ENCODE data around the gene MCUB. TPM values are rescaled to one million over a fixed set of nuclear protein-coding genes. Genes with fewer than 3 reads are reported as not detected.
A peak's percentile ranks its signal among the peaks of the same experiment; 100 is the strongest.

The MCUB gene
- total and polyA plus RNA-seq, 2 of the 13 experiments (the other 11 are each of a cell fraction or from before 2014, with no cell fraction given) = 0.95 to 2.2 TPM

DNA sequence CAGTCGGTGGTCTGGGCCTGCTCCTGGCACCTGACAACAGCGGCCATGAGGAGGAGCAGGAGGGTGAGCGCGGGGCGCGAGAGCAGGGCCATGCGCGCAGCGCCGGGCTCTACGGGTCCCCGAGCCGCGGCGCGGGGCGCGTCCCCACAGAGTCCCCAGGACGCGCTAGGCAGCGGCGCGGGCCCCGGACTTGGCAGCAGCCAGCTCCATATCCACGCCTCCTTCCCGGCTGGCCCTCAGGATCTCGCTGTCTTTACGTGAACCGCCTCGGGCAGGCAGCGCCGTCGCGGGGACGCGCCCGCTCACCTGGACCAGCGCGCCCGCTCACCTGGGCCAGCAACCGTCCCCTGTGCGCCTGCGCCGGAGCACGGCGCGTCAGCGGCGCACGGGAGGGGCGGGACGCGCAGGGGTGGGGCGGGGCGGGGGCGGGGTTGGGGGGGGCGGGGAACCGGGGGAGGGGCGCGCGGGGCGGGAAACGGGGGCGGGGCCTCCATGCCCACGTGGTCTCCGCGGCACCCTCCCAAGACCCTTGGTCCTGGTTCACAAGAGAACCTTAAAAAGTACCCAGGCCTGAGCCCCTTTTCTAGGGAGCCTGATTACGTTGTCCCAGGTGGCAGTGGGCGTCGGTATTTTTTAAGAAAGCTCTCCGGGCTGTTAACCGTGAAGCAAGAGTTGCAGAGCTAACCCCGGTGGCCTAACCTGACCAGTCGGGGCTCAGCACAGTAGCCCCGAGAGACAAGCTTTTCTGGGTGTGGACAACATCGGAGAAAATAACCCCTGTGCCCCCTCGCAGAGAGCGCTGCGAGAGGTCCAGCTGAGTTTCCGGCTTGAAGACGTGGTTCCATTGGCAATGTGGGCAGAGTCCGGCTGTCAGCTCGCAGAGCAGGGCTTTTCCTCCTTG lies 169.9 kb downstream of the MCUB start, which contains the start of gene PLA2G12A (continued):
- TF ChIP-seq, protein P1, sequence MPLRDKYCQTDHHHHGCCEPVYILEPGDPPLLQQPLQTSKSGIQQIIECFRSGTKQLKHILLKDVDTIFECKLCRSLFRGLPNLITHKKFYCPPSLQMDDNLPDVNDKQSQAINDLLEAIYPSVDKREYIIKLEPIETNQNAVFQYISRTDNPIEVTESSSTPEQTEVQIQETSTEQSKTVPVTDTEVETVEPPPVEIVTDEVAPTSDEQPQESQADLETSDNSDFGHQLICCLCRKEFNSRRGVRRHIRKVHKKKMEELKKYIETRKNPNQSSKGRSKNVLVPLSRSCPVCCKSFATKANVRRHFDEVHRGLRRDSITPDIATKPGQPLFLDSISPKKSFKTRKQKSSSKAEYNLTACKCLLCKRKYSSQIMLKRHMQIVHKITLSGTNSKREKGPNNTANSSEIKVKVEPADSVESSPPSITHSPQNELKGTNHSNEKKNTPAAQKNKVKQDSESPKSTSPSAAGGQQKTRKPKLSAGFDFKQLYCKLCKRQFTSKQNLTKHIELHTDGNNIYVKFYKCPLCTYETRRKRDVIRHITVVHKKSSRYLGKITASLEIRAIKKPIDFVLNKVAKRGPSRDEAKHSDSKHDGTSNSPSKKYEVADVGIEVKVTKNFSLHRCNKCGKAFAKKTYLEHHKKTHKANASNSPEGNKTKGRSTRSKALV (CRISPR knock-in tag; IDR thresholded peaks at IDR 0.05) = peak; percentile 96
- TF ChIP-seq KDM2A (CRISPR knock-in tag; IDR thresholded peaks at IDR 0.05; ENCODE audit: borderline replicate concordance, low read depth) = peak; percentile 99
- no peak for TF ChIP-seq RXRA (CRISPR knock-in tag; IDR thresholded peaks at IDR 0.05)
- TF ChIP-seq MIXL1 (CRISPR knock-in tag; IDR thresholded peaks at IDR 0.05) = no peak
- TF ChIP-seq ZSCAN29 (CRISPR knock-in tag; conservative IDR thresholded peaks at IDR 0.05) = no peak
- TF ChIP-seq FIP1L1 (IDR thresholded peaks at IDR 0.05; ENCODE audit: borderline replicate concordance, insufficient read depth, low read depth, low read length) = no peak
- no peak for TF ChIP-seq SIX4 (CRISPR knock-in tag; IDR thresholded peaks at IDR 0.05)
- TF ChIP-seq ZNF7 (CRISPR knock-in tag; IDR thresholded peaks at IDR 0.05) = no peak
- peak; percentile 38; the same call in 1 of the 2 replicates for TF ChIP-seq THAP11 (CRISPR knock-in tag; IDR thresholded peaks at IDR 0.05)
- TF ChIP-seq, protein P2, sequence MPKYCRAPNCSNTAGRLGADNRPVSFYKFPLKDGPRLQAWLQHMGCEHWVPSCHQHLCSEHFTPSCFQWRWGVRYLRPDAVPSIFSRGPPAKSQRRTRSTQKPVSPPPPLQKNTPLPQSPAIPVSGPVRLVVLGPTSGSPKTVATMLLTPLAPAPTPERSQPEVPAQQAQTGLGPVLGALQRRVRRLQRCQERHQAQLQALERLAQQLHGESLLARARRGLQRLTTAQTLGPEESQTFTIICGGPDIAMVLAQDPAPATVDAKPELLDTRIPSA (CRISPR knock-in tag; IDR thresholded peaks at IDR 0.05; ENCODE audit: borderline replicate concordance) = 0 out of 2 replicates have a peak, but pooled peaks have one; percentile 33
- TF ChIP-seq SMAD1 (CRISPR knock-in tag; IDR thresholded peaks at IDR 0.05; ENCODE audit: borderline replicate concordance, low read depth) = 0 out of 2 replicates have a peak, but pooled peaks have one; percentile 51
- no peak for TF ChIP-seq ZNF550 (CRISPR knock-in tag; IDR thresholded peaks at IDR 0.05; ENCODE audit: borderline replicate concordance)
- TF ChIP-seq MXI1 (IDR thresholded peaks at IDR 0.05; ENCODE audit: borderline replicate concordance, low read depth, low read length) = no peak
- peak; percentile 68; the same call in 1 of the 2 replicates for TF ChIP-seq HOXA5 (CRISPR knock-in tag; IDR thresholded peaks at IDR 0.05)
- no peak for TF ChIP-seq ZC3H4 (CRISPR knock-in tag; IDR thresholded peaks at IDR 0.05; ENCODE audit: borderline replicate concordance)
- TF ChIP-seq, protein P3, sequence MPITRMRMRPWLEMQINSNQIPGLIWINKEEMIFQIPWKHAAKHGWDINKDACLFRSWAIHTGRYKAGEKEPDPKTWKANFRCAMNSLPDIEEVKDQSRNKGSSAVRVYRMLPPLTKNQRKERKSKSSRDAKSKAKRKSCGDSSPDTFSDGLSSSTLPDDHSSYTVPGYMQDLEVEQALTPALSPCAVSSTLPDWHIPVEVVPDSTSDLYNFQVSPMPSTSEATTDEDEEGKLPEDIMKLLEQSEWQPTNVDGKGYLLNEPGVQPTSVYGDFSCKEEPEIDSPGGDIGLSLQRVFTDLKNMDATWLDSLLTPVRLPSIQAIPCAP (CRISPR knock-in tag; IDR thresholded peaks at IDR 0.05; ENCODE audit: low read depth) = no peak
- TF ChIP-seq, protein P4, sequence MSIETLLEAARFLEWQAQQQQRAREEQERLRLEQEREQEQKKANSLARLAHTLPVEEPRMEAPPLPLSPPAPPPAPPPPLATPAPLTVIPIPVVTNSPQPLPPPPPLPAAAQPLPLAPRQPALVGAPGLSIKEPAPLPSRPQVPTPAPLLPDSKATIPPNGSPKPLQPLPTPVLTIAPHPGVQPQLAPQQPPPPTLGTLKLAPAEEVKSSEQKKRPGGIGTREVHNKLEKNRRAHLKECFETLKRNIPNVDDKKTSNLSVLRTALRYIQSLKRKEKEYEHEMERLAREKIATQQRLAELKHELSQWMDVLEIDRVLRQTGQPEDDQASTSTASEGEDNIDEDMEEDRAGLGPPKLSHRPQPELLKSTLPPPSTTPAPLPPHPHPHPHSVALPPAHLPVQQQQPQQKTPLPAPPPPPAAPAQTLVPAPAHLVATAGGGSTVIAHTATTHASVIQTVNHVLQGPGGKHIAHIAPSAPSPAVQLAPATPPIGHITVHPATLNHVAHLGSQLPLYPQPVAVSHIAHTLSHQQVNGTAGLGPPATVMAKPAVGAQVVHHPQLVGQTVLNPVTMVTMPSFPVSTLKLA (IDR thresholded peaks at IDR 0.05) = no peak
- TF ChIP-seq, protein P5, sequence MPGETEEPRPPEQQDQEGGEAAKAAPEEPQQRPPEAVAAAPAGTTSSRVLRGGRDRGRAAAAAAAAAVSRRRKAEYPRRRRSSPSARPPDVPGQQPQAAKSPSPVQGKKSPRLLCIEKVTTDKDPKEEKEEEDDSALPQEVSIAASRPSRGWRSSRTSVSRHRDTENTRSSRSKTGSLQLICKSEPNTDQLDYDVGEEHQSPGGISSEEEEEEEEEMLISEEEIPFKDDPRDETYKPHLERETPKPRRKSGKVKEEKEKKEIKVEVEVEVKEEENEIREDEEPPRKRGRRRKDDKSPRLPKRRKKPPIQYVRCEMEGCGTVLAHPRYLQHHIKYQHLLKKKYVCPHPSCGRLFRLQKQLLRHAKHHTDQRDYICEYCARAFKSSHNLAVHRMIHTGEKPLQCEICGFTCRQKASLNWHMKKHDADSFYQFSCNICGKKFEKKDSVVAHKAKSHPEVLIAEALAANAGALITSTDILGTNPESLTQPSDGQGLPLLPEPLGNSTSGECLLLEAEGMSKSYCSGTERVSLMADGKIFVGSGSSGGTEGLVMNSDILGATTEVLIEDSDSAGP (CRISPR knock-in tag; IDR thresholded peaks at IDR 0.05; ENCODE audit: borderline replicate concordance) = peak; percentile 79
- no peak for TF ChIP-seq FOXK2 (IDR thresholded peaks at IDR 0.05)
- TF ChIP-seq FOXJ3 (CRISPR knock-in tag; IDR thresholded peaks at IDR 0.05; ENCODE audit: borderline replicate concordance) = no peak
- TF ChIP-seq, protein P6, sequence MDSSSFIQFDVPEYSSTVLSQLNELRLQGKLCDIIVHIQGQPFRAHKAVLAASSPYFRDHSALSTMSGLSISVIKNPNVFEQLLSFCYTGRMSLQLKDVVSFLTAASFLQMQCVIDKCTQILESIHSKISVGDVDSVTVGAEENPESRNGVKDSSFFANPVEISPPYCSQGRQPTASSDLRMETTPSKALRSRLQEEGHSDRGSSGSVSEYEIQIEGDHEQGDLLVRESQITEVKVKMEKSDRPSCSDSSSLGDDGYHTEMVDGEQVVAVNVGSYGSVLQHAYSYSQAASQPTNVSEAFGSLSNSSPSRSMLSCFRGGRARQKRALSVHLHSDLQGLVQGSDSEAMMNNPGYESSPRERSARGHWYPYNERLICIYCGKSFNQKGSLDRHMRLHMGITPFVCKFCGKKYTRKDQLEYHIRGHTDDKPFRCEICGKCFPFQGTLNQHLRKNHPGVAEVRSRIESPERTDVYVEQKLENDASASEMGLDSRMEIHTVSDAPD (CRISPR knock-in tag; IDR thresholded peaks at IDR 0.05) = peak; percentile 16; the same call in 1 of the 2 replicates
